K562 (cell line): ENCODE data around the gene OBSL1. TPM values are rescaled to one million over a fixed set of nuclear protein-coding genes. Genes with fewer than 3 reads are reported as not detected.

Source experiments
- BCOR ChIP-seq: fragments of 450-650 bp; IDR thresholded peaks from 2 replicates; pipeline ENCODE4 v1.6.1; 2016
- CHAMP1 ChIP-seq: fragments of 450-650 bp; IDR thresholded peaks from 2 replicates; pipeline ENCODE4 v1.6.1; 2016; ENCODE audit warnings: mild to moderate bottlenecking
- FOS ChIP-seq: IDR thresholded peaks from 3 replicates; pipeline ENCODE4 v1.6.1; 2011; ENCODE audit not compliant: insufficient read length; ENCODE audit errors: extremely low read depth
- FOXP1 ChIP-seq: sonication (generic); formaldehyde crosslinking; IDR thresholded peaks from 2 replicates; pipeline ENCODE4 v1.8.0; 2022; ENCODE audit warnings: mild to moderate bottlenecking, missing genetic modification reagents
- ILK ChIP-seq: fragments of 450-650 bp; IDR thresholded peaks from 2 replicates; pipeline ENCODE4 v1.6.1; 2016; ENCODE audit warnings: missing genetic modification characterization, low read depth, mild to moderate bottlenecking, missing compliant biosample characterization, moderate library complexity, borderline replicate concordance
- IRF2 ChIP-seq: sonication (generic); formaldehyde crosslinking; IDR thresholded peaks from 2 replicates; pipeline ENCODE4 v1.8.1; 2022; ENCODE audit warnings: mild to moderate bottlenecking, missing genetic modification reagents
- KDM1A ChIP-seq, 2 experiments: fragments of 450-650 bp; IDR thresholded peaks; 2 replicates each; pipeline ENCODE4 v1.6.1; 2016; ENCODE audit warnings: mild to moderate bottlenecking in 2 of 2
- NFIC ChIP-seq: fragments of 450-650 bp; IDR thresholded peaks from 2 replicates; pipeline ENCODE4 v1.6.1; 2017; ENCODE audit warnings: mild to moderate bottlenecking, inconsistent platforms
- PBX2 ChIP-seq, 2 experiments: IDR thresholded peaks in 1 of 2; conservative IDR thresholded peaks in 1 of 2; 2 replicates each; pipeline ENCODE4 v1.6.1; 2016; ENCODE audit warnings: low read depth in 2 of 2, mild to moderate bottlenecking in 1 of 2, missing compliant biosample characterization in 1 of 2, missing genetic modification characterization in 1 of 2, moderate library complexity in 1 of 2
- SLC30A9 ChIP-seq: fragments of 250-450 bp; sonication (Bioruptor Pico); IDR thresholded peaks from 2 replicates; pipeline ENCODE4 v1.8.0; 2022; ENCODE audit warnings: mild to moderate bottlenecking, moderate library complexity
- SOX6 ChIP-seq: fragments of 450-650 bp; IDR thresholded peaks from 2 replicates; pipeline ENCODE4 v1.6.1; 2014; ENCODE audit warnings: mild to moderate bottlenecking
- U2AF1 ChIP-seq: fragments of 200-400 bp; formaldehyde crosslinking; optimal IDR thresholded peaks from 2 replicates; pipeline ENCODE3; 2017; ENCODE audit warnings: mild to moderate bottlenecking, low read depth, low read length, moderate library complexity
- polyA plus RNA-seq, 8 experiments: library from polyadenylated mRNA; depleted of rRNA in 4 of 8; stranded (reverse) in 5 of 8; unstranded in 3 of 8; fragments of >200 nt; fragmentation: Nextera tagmentation in 2 of 8; fragmentation: Illumina TruSeq in 1 of 8; extraction: Ambion mirVana in 2 of 8; extraction: Trizol in 1 of 8; gene quantifications; 2 replicates each; pipeline versions ENCODE4 v1.2.1 to v1.2.3, GENCODE V29; 2011 to 2014; ENCODE audit warnings: inconsistent platforms in 1 of 8, missing spikeins in 1 of 8
- total RNA-seq, 7 experiments: library from RNA; depleted of rRNA in 6 of 7; stranded (reverse); fragments of >200 nt in 6 of 7; fragmentation: Illumina TruSeq in 2 of 7; extraction: Trizol in 2 of 7; gene quantifications; 2 replicates each; pipeline versions ENCODE4 v1.2.1 to v1.2.3, GENCODE V29; 2011 to 2021; ENCODE audit warnings: low replicate concordance in 1 of 7
- TF ChIP-seq, protein P1 (sequence below): sonication (generic); formaldehyde crosslinking; IDR thresholded peaks from 2 replicates; pipeline ENCODE4 v1.8.0; 2022; ENCODE audit warnings: mild to moderate bottlenecking, missing genetic modification reagents
- TF ChIP-seq, protein P2 (sequence below): fragments of 250-450 bp; sonication (Bioruptor Pico); IDR thresholded peaks from 2 replicates; pipeline ENCODE4 v1.4.0; 2020; ENCODE audit warnings: mild to moderate bottlenecking, moderate library complexity
- TF ChIP-seq, protein P3 (sequence below), 2 experiments: fragments of 250-450 bp in 1 of 2; fragments of 450-650 bp in 1 of 2; sonication (Bioruptor Pico) in 1 of 2; IDR thresholded peaks; 2 replicates each; pipeline versions ENCODE4 v1.6.1 to v1.8.0; 2016 to 2021; ENCODE audit warnings: mild to moderate bottlenecking in 2 of 2, moderate library complexity in 2 of 2, missing compliant biosample characterization in 1 of 2, missing genetic modification characterization in 1 of 2

Gene OBSL1
- total and polyA plus RNA-seq, 9 of the 15 experiments (the other 6 are each of a cell fraction or from before 2014, with no cell fraction given) = 1.2 to 26.6 (median 8.6) TPM

- no peak for TF ChIP-seq PBX2 (CRISPR knock-in tag; IDR thresholded peaks at IDR 0.05; ENCODE audit: low read depth)
- TF ChIP-seq PBX2 (tag; conservative IDR thresholded peaks at IDR 0.05; ENCODE audit: low read depth) = peak; percentile 51
- TF ChIP-seq SLC30A9 (CRISPR knock-in tag) = no peak
- no peak for TF ChIP-seq FOS
- peak; percentile 63; the same call in 1 of the 2 replicates for TF ChIP-seq BCOR
- 0 out of 2 replicates have a peak, but pooled peaks have one; percentile 10 for TF ChIP-seq CHAMP1
- TF ChIP-seq, protein P1, sequence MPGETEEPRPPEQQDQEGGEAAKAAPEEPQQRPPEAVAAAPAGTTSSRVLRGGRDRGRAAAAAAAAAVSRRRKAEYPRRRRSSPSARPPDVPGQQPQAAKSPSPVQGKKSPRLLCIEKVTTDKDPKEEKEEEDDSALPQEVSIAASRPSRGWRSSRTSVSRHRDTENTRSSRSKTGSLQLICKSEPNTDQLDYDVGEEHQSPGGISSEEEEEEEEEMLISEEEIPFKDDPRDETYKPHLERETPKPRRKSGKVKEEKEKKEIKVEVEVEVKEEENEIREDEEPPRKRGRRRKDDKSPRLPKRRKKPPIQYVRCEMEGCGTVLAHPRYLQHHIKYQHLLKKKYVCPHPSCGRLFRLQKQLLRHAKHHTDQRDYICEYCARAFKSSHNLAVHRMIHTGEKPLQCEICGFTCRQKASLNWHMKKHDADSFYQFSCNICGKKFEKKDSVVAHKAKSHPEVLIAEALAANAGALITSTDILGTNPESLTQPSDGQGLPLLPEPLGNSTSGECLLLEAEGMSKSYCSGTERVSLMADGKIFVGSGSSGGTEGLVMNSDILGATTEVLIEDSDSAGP (CRISPR knock-in tag) = no peak
- TF ChIP-seq, protein P2, sequence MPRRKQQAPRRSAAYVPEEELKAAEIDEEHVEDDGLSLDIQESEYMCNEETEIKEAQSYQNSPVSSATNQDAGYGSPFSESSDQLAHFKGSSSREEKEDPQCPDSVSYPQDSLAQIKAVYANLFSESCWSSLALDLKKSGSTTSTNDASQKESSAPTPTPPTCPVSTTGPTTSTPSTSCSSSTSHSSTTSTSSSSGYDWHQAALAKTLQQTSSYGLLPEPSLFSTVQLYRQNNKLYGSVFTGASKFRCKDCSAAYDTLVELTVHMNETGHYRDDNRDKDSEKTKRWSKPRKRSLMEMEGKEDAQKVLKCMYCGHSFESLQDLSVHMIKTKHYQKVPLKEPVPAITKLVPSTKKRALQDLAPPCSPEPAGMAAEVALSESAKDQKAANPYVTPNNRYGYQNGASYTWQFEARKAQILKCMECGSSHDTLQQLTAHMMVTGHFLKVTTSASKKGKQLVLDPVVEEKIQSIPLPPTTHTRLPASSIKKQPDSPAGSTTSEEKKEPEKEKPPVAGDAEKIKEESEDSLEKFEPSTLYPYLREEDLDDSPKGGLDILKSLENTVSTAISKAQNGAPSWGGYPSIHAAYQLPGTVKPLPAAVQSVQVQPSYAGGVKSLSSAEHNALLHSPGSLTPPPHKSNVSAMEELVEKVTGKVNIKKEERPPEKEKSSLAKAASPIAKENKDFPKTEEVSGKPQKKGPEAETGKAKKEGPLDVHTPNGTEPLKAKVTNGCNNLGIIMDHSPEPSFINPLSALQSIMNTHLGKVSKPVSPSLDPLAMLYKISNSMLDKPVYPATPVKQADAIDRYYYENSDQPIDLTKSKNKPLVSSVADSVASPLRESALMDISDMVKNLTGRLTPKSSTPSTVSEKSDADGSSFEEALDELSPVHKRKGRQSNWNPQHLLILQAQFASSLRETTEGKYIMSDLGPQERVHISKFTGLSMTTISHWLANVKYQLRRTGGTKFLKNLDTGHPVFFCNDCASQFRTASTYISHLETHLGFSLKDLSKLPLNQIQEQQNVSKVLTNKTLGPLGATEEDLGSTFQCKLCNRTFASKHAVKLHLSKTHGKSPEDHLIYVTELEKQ = no peak
- TF ChIP-seq NFIC = peak; percentile 63
- no peak for TF ChIP-seq IRF2 (CRISPR knock-in tag)
- no peak for TF ChIP-seq U2AF1
- TF ChIP-seq ILK (tag) = no peak
- peak; percentile 67 to 76 for TF ChIP-seq KDM1A (IDR thresholded peaks at IDR 0.05)
- TF ChIP-seq, protein P3, sequence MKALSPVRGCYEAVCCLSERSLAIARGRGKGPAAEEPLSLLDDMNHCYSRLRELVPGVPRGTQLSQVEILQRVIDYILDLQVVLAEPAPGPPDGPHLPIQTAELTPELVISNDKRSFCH (CRISPR knock-in tag; IDR thresholded peaks at IDR 0.05) = no peak
- TF ChIP-seq, protein P3 (tag; IDR thresholded peaks at IDR 0.05) = peak; percentile 51; the same call in 1 of the 2 replicates
- TF ChIP-seq FOXP1 = no peak
- peak; percentile 49; the same call in 1 of the 2 replicates for TF ChIP-seq SOX6
Observed at GRCh38 chr2:219521066-219521880, 50.1 kb downstream of the OBSL1 start (continued).
